GM18505 (cell line): Measurements from ENCODE around the gene MAN1C1.

Source experiments
- ATAC-seq: cut with Tn5 transposase; IDR thresholded peaks from one replicate; pipeline ENCODE4 v1.9.1; 2021; ENCODE audit not compliant: unreplicated experiment
- POLR2A ChIP-seq: IDR thresholded peaks from 4 replicates; pipeline ENCODE4 v1.6.1; 2011; ENCODE audit warnings: borderline replicate concordance; ENCODE audit not compliant: insufficient read depth, insufficient read length; ENCODE audit errors: extremely low read depth

MAN1C1 gene

GRCh38 chr1:25737130-25737529 is 120.5 kb downstream of the MAN1C1 start:
- TF ChIP-seq POLR2A, result no peak
- no peak for ATAC-seq

- no peak for TF ChIP-seq POLR2A
- no peak for ATAC-seq
Measured at GRCh38 chr1:25738499-25738898, 121.9 kb downstream of the MAN1C1 start.

GRCh38 chr1:25739341-25739740 is 122.8 kb downstream of the MAN1C1 start:
- ATAC-seq, result no peak
- no peak for TF ChIP-seq POLR2A

GRCh38 chr1:25740071-25740470 is 123.5 kb downstream of the MAN1C1 start:
- no peak for ATAC-seq
- no peak for TF ChIP-seq POLR2A

- TF ChIP-seq POLR2A, result no peak
- ATAC-seq, result no peak
Measured at GRCh38 chr1:25742316-25742715, 125.7 kb downstream of the MAN1C1 start.

- ATAC-seq, result no peak
- no peak for TF ChIP-seq POLR2A
Measured at GRCh38 chr1:25743164-25744139, 126.9 kb downstream of the MAN1C1 start.

GRCh38 chr1:25744140-25744581 is 127.6 kb downstream of the MAN1C1 start:
- ATAC-seq, result no peak
- TF ChIP-seq POLR2A, result no peak

- TF ChIP-seq POLR2A, result no peak
- no peak for ATAC-seq
Measured at GRCh38 chr1:25744636-25745425, 128.2 kb downstream of the MAN1C1 start.

GRCh38 chr1:25746299-25747045 is 129.9 kb downstream of the MAN1C1 start:
- TF ChIP-seq POLR2A, result no peak
- ATAC-seq, result no peak

GRCh38 chr1:25747046-25747719 is 130.6 kb downstream of the MAN1C1 start:
- ATAC-seq, result no peak
- no peak for TF ChIP-seq POLR2A

- no peak for TF ChIP-seq POLR2A
Measured at GRCh38 chr1:25748531-25749205, 132.1 kb downstream of the MAN1C1 start.

More at GRCh38 chr1:25748531-25749205, 132.1 kb downstream of the MAN1C1 start:
- ATAC-seq, result no peak
